Spinal cord (tissue), 10 donors: ENCODE data around the gene FHOD3. TPM values are rescaled to one million over a fixed set of nuclear protein-coding genes. Genes with fewer than 3 reads are reported as not detected.
A peak's percentile ranks its signal among the peaks of the same experiment; 100 is the strongest.

ENCODE experiments used
- DNase-seq, 6 donors: peaks; one replicate each; pipeline versions ENCODE4 v3.0.0 to v3.0.0-alpha.2; 2013 to 2015; ENCODE audit warnings: low spot score in 6 of 6, low read depth in 4 of 6
- H3K27ac ChIP-seq: one replicate; pipeline ENCODE4 v1.5.1; 2013; ENCODE audit warnings: low read depth, low read length, control low read depth
- H3K27me3 ChIP-seq: one replicate; pipeline ENCODE4 v1.6.1; 2013; ENCODE audit warnings: low read length; ENCODE audit not compliant: control insufficient read depth, insufficient read depth
- H3K36me3 ChIP-seq: one replicate; pipeline ENCODE4 v1.6.1; 2013; ENCODE audit warnings: low read length; ENCODE audit not compliant: control insufficient read depth, insufficient read depth
- H3K4me1 ChIP-seq: one replicate; pipeline ENCODE4 v1.6.1; 2013; ENCODE audit warnings: low read length; ENCODE audit not compliant: control insufficient read depth, insufficient read depth
- H3K4me3 ChIP-seq: one replicate; pipeline ENCODE4 v1.5.1; 2013; ENCODE audit warnings: low read depth, low read length, control low read depth
- H3K9me3 ChIP-seq: one replicate; pipeline ENCODE4 v1.6.1; 2013; ENCODE audit warnings: low read length; ENCODE audit not compliant: control insufficient read depth, insufficient read depth
- WGBS: methylation state at CpG from one replicate; pipeline ENCODE4 v1.1.5; 2013; ENCODE audit warnings: missing lambda C conversion rate; ENCODE audit not compliant: insufficient coverage; 5-methylcytosine and 5-hydroxymethylcytosine counted together
- polyA plus RNA-seq, 2 donors: library from polyadenylated mRNA; unstranded; fragments of 120-200 nt; gene quantifications; one replicate each; pipeline ENCODE4 v1.2.1, GENCODE V29; 2013; ENCODE audit not compliant: insufficient read length in 2 of 2
- total RNA-seq, 2 donors: library from RNA; depleted of rRNA in 1 of 2; stranded (reverse); fragments of 120-200 nt in 1 of 2; fragments of >200 nt in 1 of 2; gene quantifications; one replicate each; pipeline versions ENCODE4 v1.2.3 to v1.2.4, GENCODE V29; 2013 to 2014
- donor health status: healthy.

Gene FHOD3
- total and polyA plus RNA-seq, 4 donors: 30.0 to 53.4 (median 52.1) TPM

GRCh38 chr18:36624451-36625167, 327.1 kb downstream of the FHOD3 start:
- DNase-seq: no peak
- no peak overlapping the region for H3K27ac ChIP-seq
- H3K27me3 ChIP-seq: no peaks in the 10 kb centered on the region
- no peaks in the 10 kb centered on the region for H3K4me1 ChIP-seq
- H3K4me3 ChIP-seq: no peak overlapping the region
- 96% methylated on average over 4 of the region's 7 CpGs for WGBS
- H3K9me3 ChIP-seq: no peaks in the 10 kb centered on the region
- peaks cover 6% of the 10 kb centered on the region for H3K36me3 ChIP-seq

GRCh38 chr18:36625386-36625785, 327.9 kb downstream of the FHOD3 start:
- Histone ChIP-seq H3K4me1 (no peaks in the 10 kb centered on the region), H3K9me3 (no peaks in the 10 kb centered on the region), H3K27me3 (no peaks in the 10 kb centered on the region), H3K36me3 (peaks cover 6% of the 10 kb centered on the region), H3K27ac (no peak overlapping the region), H3K4me3 (no peak overlapping the region)
- WGBS: 97% methylated on average over 19 of the region's 19 CpGs
- no peak for DNase-seq

GRCh38 chr18:36627637-36628036, 330.1 kb downstream of the FHOD3 start:
- H3K4me1 ChIP-seq: no peaks in the 10 kb centered on the region
- peaks cover 6% of the 10 kb centered on the region for H3K36me3 ChIP-seq
- no peak overlapping the region for H3K27ac ChIP-seq
- WGBS: 79% methylated on average over 3 of the region's 6 CpGs
- no peaks in the 10 kb centered on the region for H3K27me3 ChIP-seq
- no peaks in the 10 kb centered on the region for H3K9me3 ChIP-seq
- no peak overlapping the region for H3K4me3 ChIP-seq
- DNase-seq: no peak

- H3K36me3 ChIP-seq: peaks cover 6% of the 10 kb centered on the region
- H3K4me3 ChIP-seq: no peak overlapping the region
- DNase-seq: no peak
- WGBS: no CpG with 5 or more reads among the region's 2 CpGs
- no peaks in the 10 kb centered on the region for H3K9me3 ChIP-seq
- no peaks in the 10 kb centered on the region for H3K27me3 ChIP-seq
- H3K4me1 ChIP-seq: no peaks in the 10 kb centered on the region
- H3K27ac ChIP-seq: no peak overlapping the region
Observed at GRCh38 chr18:36628435-36629137, 331.1 kb downstream of the FHOD3 start.

- no peaks in the 10 kb centered on the region for H3K27me3 ChIP-seq
- WGBS: 100% methylated on average over 2 of the region's 4 CpGs
- peak in 1 of 6 donors; percentile 25 for DNase-seq
- H3K4me1 ChIP-seq: peaks cover 4% of the 10 kb centered on the region
- H3K9me3 ChIP-seq: no peaks in the 10 kb centered on the region
- H3K27ac ChIP-seq: no peak overlapping the region
- peaks cover 6% of the 10 kb centered on the region for H3K36me3 ChIP-seq
- H3K4me3 ChIP-seq: no peak overlapping the region
Observed at GRCh38 chr18:36629138-36629530, 331.6 kb downstream of the FHOD3 start.

- Histone ChIP-seq H3K9me3 (no peaks in the 10 kb centered on the region), H3K4me3 (no peak overlapping the region), H3K27ac (no peak overlapping the region), H3K36me3 (peaks cover 6% of the 10 kb centered on the region), H3K27me3 (no peaks in the 10 kb centered on the region), H3K4me1 (peaks cover 8% of the 10 kb centered on the region)
- DNase-seq: no peak
- 90% methylated on average over 3 of the region's 4 CpGs for WGBS
Observed at GRCh38 chr18:36629836-36630235, 332.3 kb downstream of the FHOD3 start.

GRCh38 chr18:36630917-36631316, 333.4 kb downstream of the FHOD3 start:
- Histone ChIP-seq H3K27me3 (no peaks in the 10 kb centered on the region), H3K27ac (no peak overlapping the region), H3K9me3 (no peaks in the 10 kb centered on the region), H3K36me3 (no peaks in the 10 kb centered on the region), H3K4me3 (no peak overlapping the region), H3K4me1 (peaks cover 11% of the 10 kb centered on the region)
- no peak for DNase-seq
- 69% methylated on average over 1 of the region's 2 CpGs for WGBS

GRCh38 chr18:36633961-36634412, 336.5 kb downstream of the FHOD3 start:
- no peaks in the 10 kb centered on the region for H3K27me3 ChIP-seq
- no peaks in the 10 kb centered on the region for H3K36me3 ChIP-seq
- 43% methylated on average over 1 of the region's 4 CpGs for WGBS
- peak in 2 of 6 donors; percentile 29 to 64 for DNase-seq
- peaks cover 11% of the 10 kb centered on the region for H3K4me1 ChIP-seq
- no peaks in the 10 kb centered on the region for H3K9me3 ChIP-seq
- H3K4me3 ChIP-seq: no peak overlapping the region
- H3K27ac ChIP-seq: no peak overlapping the region

GRCh38 chr18:36634573-36635216, 337.2 kb downstream of the FHOD3 start:
- peak in 2 of 6 donors; percentile 18 to 24 for DNase-seq
- Histone ChIP-seq H3K4me3 (no peak overlapping the region), H3K36me3 (no peaks in the 10 kb centered on the region), H3K27me3 (no peaks in the 10 kb centered on the region), H3K4me1 (peaks cover 11% of the 10 kb centered on the region), H3K9me3 (no peaks in the 10 kb centered on the region), H3K27ac (no peak overlapping the region)
- 71% methylated on average over 3 of the region's 7 CpGs for WGBS
